H9 (cell line): ENCODE data around the gene DTYMK. TPM values are rescaled to one million over a fixed set of nuclear protein-coding genes. Genes with fewer than 3 reads are reported as not detected.

Experiments used
- DNase-seq: peaks from one replicate; pipeline ENCODE4 v3.0.0-alpha.2; 2017
- H2AFZ ChIP-seq: one replicate; pipeline ENCODE4 v1.6.1; 2013; ENCODE audit warnings: mild to moderate bottlenecking, low read length, control low read depth, moderate library complexity
- H2AK5ac ChIP-seq: 2 replicates; pipeline ENCODE4 v1.6.1; 2013; ENCODE audit warnings: low read length, control low read depth, mixed read lengths; ENCODE audit not compliant: insufficient read length
- H2BK120ac ChIP-seq: one replicate; pipeline ENCODE4 v1.6.1; 2013; ENCODE audit warnings: low read depth, mild to moderate bottlenecking, low read length, control low read depth, inconsistent platforms; ENCODE audit not compliant: poor library complexity, severe bottlenecking
- H2BK12ac ChIP-seq: 2 replicates; pipeline ENCODE4 v1.6.1; 2013; ENCODE audit warnings: low read length, control low read depth, mixed read lengths, low read depth; ENCODE audit not compliant: insufficient read length
- H2BK15ac ChIP-seq: 2 replicates; pipeline ENCODE4 v1.6.1; 2013; ENCODE audit warnings: low read depth, low read length, control low read depth
- H2BK20ac ChIP-seq: one replicate; pipeline ENCODE4 v1.6.1; 2013; ENCODE audit warnings: low read depth, mild to moderate bottlenecking, low read length, control low read depth, inconsistent platforms; ENCODE audit not compliant: poor library complexity, severe bottlenecking
- H2BK5ac ChIP-seq: 2 replicates; pipeline ENCODE4 v1.6.1; 2013; ENCODE audit warnings: low read length, control low read depth, mixed read lengths; ENCODE audit not compliant: insufficient read length
- H3K14ac ChIP-seq: 2 replicates; pipeline ENCODE4 v1.6.1; 2013; ENCODE audit warnings: low read length, control low read depth; ENCODE audit not compliant: insufficient read depth
- H3K18ac ChIP-seq: 2 replicates; pipeline ENCODE4 v1.6.1; 2013; ENCODE audit warnings: low read depth, mild to moderate bottlenecking, mixed read lengths, low read length, control low read depth; ENCODE audit not compliant: insufficient read length
- H3K23ac ChIP-seq: 2 replicates; pipeline ENCODE4 v1.6.1; 2013; ENCODE audit warnings: low read length, control low read depth, mixed read lengths, low read depth; ENCODE audit not compliant: insufficient read length
- H3K23me2 ChIP-seq: 2 replicates; pipeline ENCODE4 v1.6.1; 2013; ENCODE audit warnings: low read depth, mild to moderate bottlenecking, mixed read lengths, low read length, control low read depth; ENCODE audit not compliant: insufficient read length, poor library complexity, severe bottlenecking
- H3K27ac ChIP-seq: 2 replicates; pipeline ENCODE4 v1.5.1; 2013; ENCODE audit warnings: low read length, control low read depth, mixed read lengths, low read depth; ENCODE audit not compliant: insufficient read length
- H3K27me3 ChIP-seq: 2 replicates; pipeline ENCODE4 v1.6.1; 2013; ENCODE audit warnings: low read length, control low read depth, inconsistent platforms; ENCODE audit not compliant: insufficient read depth
- H3K4ac ChIP-seq: 2 replicates; pipeline ENCODE4 v1.6.1; 2013; ENCODE audit warnings: low read depth, mild to moderate bottlenecking, control low read depth, inconsistent platforms, low read length, moderate library complexity
- H3K4me1 ChIP-seq: 2 replicates; pipeline ENCODE4 v1.6.1; 2013; ENCODE audit warnings: low read length, control low read depth, inconsistent platforms; ENCODE audit not compliant: insufficient read depth
- H3K4me2 ChIP-seq: 2 replicates; pipeline ENCODE4 v1.6.1; 2013; ENCODE audit warnings: low read length, control low read depth, mixed read lengths; ENCODE audit not compliant: insufficient read length, insufficient read depth
- H3K56ac ChIP-seq: 2 replicates; pipeline ENCODE4 v1.6.1; 2013; ENCODE audit warnings: low read depth, mild to moderate bottlenecking, mixed read lengths, low read length, control low read depth; ENCODE audit not compliant: insufficient read length
- H3K79me1 ChIP-seq: 2 replicates; pipeline ENCODE4 v1.6.1; 2013; ENCODE audit warnings: low read depth, mild to moderate bottlenecking, moderate library complexity, low read length, control low read depth, inconsistent platforms; ENCODE audit not compliant: insufficient read depth, poor library complexity, severe bottlenecking
- H3K79me2 ChIP-seq: 2 replicates; pipeline ENCODE4 v1.6.1; 2013; ENCODE audit warnings: low read length, control low read depth, inconsistent platforms; ENCODE audit not compliant: insufficient read depth
- H3K9ac ChIP-seq: 2 replicates; pipeline ENCODE4 v1.6.1; 2013; ENCODE audit warnings: low read length, control low read depth, mixed read lengths; ENCODE audit not compliant: insufficient read length; ENCODE audit errors: extremely low read depth
- H3K9me3 ChIP-seq: one replicate; pipeline ENCODE4 v1.6.1; 2013; ENCODE audit warnings: low read depth, low read length, inconsistent platforms; ENCODE audit not compliant: control insufficient read depth
- H3T11ph ChIP-seq: one replicate; pipeline ENCODE4 v1.6.1; 2013; ENCODE audit warnings: mild to moderate bottlenecking, low read length, control low read depth, inconsistent platforms
- H4K20me1 ChIP-seq: one replicate; pipeline ENCODE4 v1.6.1; 2013; ENCODE audit not compliant: control insufficient read depth, insufficient read length, insufficient read depth
- H4K5ac ChIP-seq: 2 replicates; pipeline ENCODE4 v1.6.1; 2013; ENCODE audit warnings: low read depth, mild to moderate bottlenecking, mixed read lengths, low read length, control low read depth; ENCODE audit not compliant: insufficient read length
- H4K8ac ChIP-seq: replicated peaks from 2 replicates; pipeline ENCODE4 v1.6.1; 2013; ENCODE audit warnings: low read length, control low read depth, mixed read lengths, low read depth; ENCODE audit not compliant: insufficient read length
- H4K91ac ChIP-seq: 2 replicates; pipeline ENCODE4 v1.6.1; 2013; ENCODE audit warnings: low read depth, mild to moderate bottlenecking, moderate library complexity, mixed read lengths, low read length, control low read depth; ENCODE audit not compliant: insufficient read length
- H3K27ac Mint-ChIP-seq, 3 experiments: 2 replicates in 2 of 3; 3 replicates in 1 of 3; pipeline ENCODE4 v1.8.0; 2020 to 2021; ENCODE audit warnings: mixed read lengths in 3 of 3, mild to moderate bottlenecking in 1 of 3, moderate library complexity in 1 of 3
- H3K27me3 Mint-ChIP-seq: 2 replicates; pipeline ENCODE4 v1.8.0; 2021; ENCODE audit warnings: low read depth, mild to moderate bottlenecking, moderate library complexity, mixed read lengths
- H3K36me3 Mint-ChIP-seq, 3 experiments: 2 replicates in 2 of 3; 3 replicates in 1 of 3; pipeline ENCODE4 v1.8.0; 2020 to 2021; ENCODE audit warnings: low read depth in 3 of 3, mixed read lengths in 3 of 3; ENCODE audit not compliant: insufficient read depth in 1 of 3
- H3K4me1 Mint-ChIP-seq, 2 experiments: 2 replicates each; pipeline ENCODE4 v1.8.0; 2020; ENCODE audit warnings: mixed read lengths in 2 of 2
- H3K4me3 Mint-ChIP-seq, 2 experiments: 2 replicates in 1 of 2; 3 replicates in 1 of 2; pipeline ENCODE4 v1.8.0; 2020 to 2021; ENCODE audit warnings: mild to moderate bottlenecking in 2 of 2, mixed read lengths in 2 of 2, moderate library complexity in 1 of 2
- H3K9me3 Mint-ChIP-seq, 2 experiments: 2 replicates in 1 of 2; 3 replicates in 1 of 2; pipeline ENCODE4 v1.8.0; 2020; ENCODE audit warnings: mild to moderate bottlenecking in 2 of 2, mixed read lengths in 2 of 2, moderate library complexity in 1 of 2
- CTCF ChIP-seq: fragments of 200-600 bp; sonication (generic); conservative IDR thresholded peaks from 3 replicates; pipeline ENCODE4 v1.8.0; 2021; ENCODE audit warnings: antibody characterized with exemption, mild to moderate bottlenecking
- whole genome bisulfite sequencing: extraction: QIAGEN DNeasy Blood & Tissue Kit; methylation state at CpG from one replicate; pipeline ENCODE4 v1.1.7; 2013; ENCODE audit warnings: missing lambda C conversion rate, low lambda C conversion rate, mixed read lengths; ENCODE audit not compliant: insufficient read length; ENCODE audit errors: extremely low coverage; 5-methylcytosine and 5-hydroxymethylcytosine counted together
- total RNA-seq: library from RNA; stranded (reverse); gene quantifications from 2 replicates; pipeline ENCODE4 v1.2.1, GENCODE V29; 2021

DTYMK gene
- total RNA-seq, 1 experiment from 2014 or later, result 76.0 TPM

- Histone ChIP-seq H4K5ac (no peak overlapping the region), H3K23me2 (no peaks in the 10 kb centered on the region), H3K4me2 (no peak overlapping the region), H3K27ac (no peak overlapping the region), H3K14ac (no peak overlapping the region), H4K91ac (no peak overlapping the region), H3K9ac (no peak overlapping the region), H2BK15ac (no peak overlapping the region), H3K9me3 (no peaks in the 10 kb centered on the region), H3K56ac (no peak overlapping the region), H3K79me1 (peaks cover 12% of the 10 kb centered on the region), H3K4ac (no peak overlapping the region), H2BK5ac (no peak overlapping the region), H3K23ac (no peak overlapping the region), H3K4me1 (peaks cover 4% of the 10 kb centered on the region; the same call in 1 of the 2 replicates), H4K8ac (no peak overlapping the region), H2BK120ac (no peak overlapping the region), H4K20me1 (no peaks in the 10 kb centered on the region), H2AFZ (no peak overlapping the region), H3K18ac (no peak overlapping the region), H2BK12ac (no peak overlapping the region), H3T11ph (no peak overlapping the region), H3K27me3 (no peaks in the 10 kb centered on the region), H2AK5ac (no peak overlapping the region), H3K79me2 (peaks cover 28% of the 10 kb centered on the region; the same call in 1 of the 2 replicates), H2BK20ac (no peak overlapping the region)
- Mint-ChIP-seq H3K27ac (peak overlapping the region; percentile 37 to 61 (median 52); a peak in 3 of 7 replicates), H3K27me3 (no peaks in the 10 kb centered on the region), H3K9me3 (no peaks in the 10 kb centered on the region), H3K4me3 (no peak overlapping the region), H3K36me3 (peaks cover 17 to 30% (median 24%) of the 10 kb centered on the region in 3 experiments), H3K4me1 (peaks cover 17 to 26% of the 10 kb centered on the region in 2 experiments)
- DNase-seq, result no peak
- WGBS, result no CpG with 5 or more reads among the region's 6 CpGs
- no peak for TF ChIP-seq CTCF
Measured at GRCh38 chr2:241648453-241648852, 38.2 kb downstream of the DTYMK start.
